ENCODE results near the gene TNFAIP8. TPM values are rescaled to one million over a fixed set of nuclear protein-coding genes. Genes with fewer than 3 reads are reported as not detected.

TNFAIP8 gene
- total and polyA plus RNA-seq, 2 experiments from 2014 or later = 10.3 to 14.8 TPM

DNA sequence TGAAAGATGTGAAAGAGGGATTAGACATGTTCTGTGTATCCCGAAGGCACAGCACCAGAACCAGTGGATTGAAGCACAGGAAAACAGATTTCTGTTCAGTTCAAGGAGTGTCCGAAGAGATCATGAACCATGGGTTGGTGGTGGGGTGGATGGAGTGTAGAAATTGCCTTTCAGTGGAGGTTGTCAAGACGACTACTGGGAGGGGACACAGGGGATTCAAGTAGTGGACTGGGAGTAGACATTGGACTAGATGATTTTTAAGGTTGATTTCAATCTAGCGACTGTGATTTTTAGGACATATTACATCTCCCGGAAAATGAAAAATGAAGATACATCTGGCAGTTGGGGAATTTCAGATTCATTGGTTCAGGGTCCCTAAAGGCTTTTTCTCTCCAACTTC is 35.9 kb upstream of the TNFAIP8 start:
- H3K79me2 ChIP-seq (ENCODE audit: insufficient read depth) = no peaks in the 10 kb centered on the region
- no peaks in the 10 kb centered on the region for H3K36me3 ChIP-seq (ENCODE audit: low read depth)
- TF ChIP-seq EZH2phosphoT487 (IDR thresholded peaks at IDR 0.05; ENCODE audit: insufficient read depth, low read depth) (no peak), EZH2 (IDR thresholded peaks at IDR 0.05; ENCODE audit: insufficient read depth, poor library complexity, severe bottlenecking) (no peak)
- H3F3A ChIP-seq (ENCODE audit: insufficient read depth) = peaks cover 9% of the 10 kb centered on the region; the same call in 1 of the 2 replicates
- H3K4me1 ChIP-seq (ENCODE audit: insufficient read depth) = peaks cover 27% of the 10 kb centered on the region
- DNase-seq = no peak
- WGBS, 2 experiments (ENCODE audit: low coverage in 1 of 2, low lambda C conversion rate in 2 of 2, missing lambda C conversion rate in 2 of 2) = 92 to 96% methylated on average over 5 of the region's 5 CpGs
- H3K9me2 ChIP-seq (ENCODE audit: insufficient read depth) = no peaks in the 10 kb centered on the region
- no peak overlapping the region for H2AFZ ChIP-seq
- no peak overlapping the region for H3K4me2 ChIP-seq (ENCODE audit: unreplicated experiment)
- no peak overlapping the region for H3K27ac ChIP-seq
- in situ Hi-C loops (cut with MboI) = no loop called here
- no peak overlapping the region for H3K9ac ChIP-seq
- H3K27me3 ChIP-seq (replicated peaks; ENCODE audit: insufficient read depth) = no peaks in the 10 kb centered on the region
- H3K4me3 ChIP-seq = no peak overlapping the region
- H4K20me1 ChIP-seq (ENCODE audit: insufficient read depth) = no peaks in the 10 kb centered on the region
- no peaks in the 10 kb centered on the region for H3K9me3 ChIP-seq (ENCODE audit: low read depth)

DNA sequence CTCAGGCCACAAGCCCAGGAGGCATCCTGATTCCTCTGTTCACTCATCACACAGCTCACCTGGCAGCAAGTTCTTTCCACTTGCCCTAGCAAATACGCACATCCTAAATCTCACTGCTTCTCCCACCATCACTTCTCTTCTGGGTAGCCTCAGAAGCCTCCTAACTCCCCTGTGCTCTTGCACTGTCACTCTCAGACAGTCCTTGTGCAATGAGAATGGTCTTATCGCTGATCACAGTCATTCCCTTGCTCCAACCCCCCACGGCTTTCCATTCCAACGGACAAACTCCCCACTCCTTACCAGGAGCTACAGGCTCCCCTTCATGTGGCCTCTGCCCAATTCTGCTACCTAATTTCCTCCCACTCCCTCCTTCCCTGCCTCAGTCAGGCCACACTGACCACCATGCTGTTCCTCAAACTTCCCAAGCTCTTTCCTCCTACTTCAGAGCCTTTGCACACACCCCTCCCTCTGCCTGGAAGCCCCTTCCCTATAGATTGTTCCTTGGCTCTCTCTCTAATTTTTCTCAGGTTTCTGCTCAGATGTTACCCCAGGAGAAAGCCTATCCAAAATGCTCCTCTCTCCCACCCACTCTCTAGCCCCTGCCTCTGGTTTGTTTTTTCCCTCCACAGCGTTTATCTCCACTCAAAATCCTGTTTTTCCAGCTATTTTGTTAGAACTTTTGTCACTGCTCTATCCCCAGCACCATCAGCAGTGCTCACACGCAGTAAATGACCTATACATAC is 34.1 kb upstream of the TNFAIP8 start:
- TF ChIP-seq EZH2 (IDR thresholded peaks at IDR 0.05; ENCODE audit: insufficient read depth, poor library complexity, severe bottlenecking) (no peak), EZH2phosphoT487 (IDR thresholded peaks at IDR 0.05; ENCODE audit: insufficient read depth, low read depth) (no peak)
- H2AFZ ChIP-seq = no peak overlapping the region

DNA sequence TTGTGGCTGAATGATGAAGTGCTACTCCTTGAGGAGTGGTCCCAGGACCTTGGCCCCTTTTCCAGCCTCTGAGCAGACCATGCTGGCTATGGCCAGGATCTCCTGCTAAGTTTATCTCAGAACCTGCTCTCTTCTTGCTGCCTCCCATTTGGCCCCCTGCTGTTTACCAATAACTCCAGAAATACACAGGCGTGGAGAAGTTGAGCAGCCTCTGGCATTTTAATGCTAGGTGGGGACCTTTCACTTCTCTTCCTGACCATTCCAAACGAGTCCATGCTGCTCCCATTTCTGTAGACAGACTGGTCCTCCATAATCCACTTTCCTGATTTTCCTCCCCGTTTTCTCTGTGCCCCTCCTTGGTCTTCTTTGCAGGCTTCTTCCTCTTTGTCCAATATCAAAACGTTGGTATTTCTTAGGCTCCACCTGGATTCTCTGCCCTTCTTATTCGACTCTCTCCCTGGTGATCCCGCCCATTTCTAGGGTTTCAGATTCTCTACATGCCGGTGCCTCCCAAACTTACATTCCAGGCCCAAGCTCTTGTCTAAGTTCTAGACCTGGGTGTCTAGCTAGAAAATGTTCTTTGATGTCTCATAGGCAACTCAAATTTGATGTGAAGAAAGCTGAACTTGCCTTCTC is 33.4 kb upstream of the TNFAIP8 start:
- H3F3A ChIP-seq (ENCODE audit: insufficient read depth) = peaks cover 11% of the 10 kb centered on the region; the same call in 1 of the 2 replicates
- no peak overlapping the region for H3K27ac ChIP-seq
- no peak for DNase-seq
- H3K36me3 ChIP-seq (ENCODE audit: low read depth) = no peaks in the 10 kb centered on the region
- WGBS, 2 experiments (ENCODE audit: low coverage in 1 of 2, low lambda C conversion rate in 2 of 2, missing lambda C conversion rate in 2 of 2) = 96 to 98% methylated on average over 7 of the region's 7 CpGs
- H4K20me1 ChIP-seq (ENCODE audit: insufficient read depth) = no peaks in the 10 kb centered on the region
- H3K9ac ChIP-seq = no peak overlapping the region
- H3K4me3 ChIP-seq = no peak overlapping the region
- H3K4me2 ChIP-seq (ENCODE audit: unreplicated experiment) = no peak overlapping the region
- TF ChIP-seq EZH2phosphoT487 (IDR thresholded peaks at IDR 0.05; ENCODE audit: insufficient read depth, low read depth) (no peak), EZH2 (IDR thresholded peaks at IDR 0.05; ENCODE audit: insufficient read depth, poor library complexity, severe bottlenecking) (no peak)
- H3K9me2 ChIP-seq (ENCODE audit: insufficient read depth) = no peaks in the 10 kb centered on the region
- H3K27me3 ChIP-seq (replicated peaks; ENCODE audit: insufficient read depth) = no peaks in the 10 kb centered on the region
- H3K79me2 ChIP-seq (ENCODE audit: insufficient read depth) = no peaks in the 10 kb centered on the region
- in situ Hi-C loops (cut with MboI) = no loop called here
- H2AFZ ChIP-seq = peak overlapping the region; percentile 60; the same call in 1 of the 2 replicates
- no peaks in the 10 kb centered on the region for H3K9me3 ChIP-seq (ENCODE audit: low read depth)
- H3K4me1 ChIP-seq (ENCODE audit: insufficient read depth) = peaks cover 33% of the 10 kb centered on the region

More for the DNA sequence above, 34.1 kb upstream of the TNFAIP8 start:
- 96 to 98% methylated on average over 6 of the region's 6 CpGs for WGBS, 2 experiments (ENCODE audit: low coverage in 1 of 2, low lambda C conversion rate in 2 of 2, missing lambda C conversion rate in 2 of 2)
- H3K9me2 ChIP-seq (ENCODE audit: insufficient read depth) = no peaks in the 10 kb centered on the region
- H3K4me2 ChIP-seq (ENCODE audit: unreplicated experiment) = no peak overlapping the region
- H3K4me3 ChIP-seq = no peak overlapping the region
- H3K36me3 ChIP-seq (ENCODE audit: low read depth) = no peaks in the 10 kb centered on the region
- H3K27ac ChIP-seq = no peak overlapping the region
- no peak overlapping the region for H3K9ac ChIP-seq
- peaks cover 11% of the 10 kb centered on the region; the same call in 1 of the 2 replicates for H3F3A ChIP-seq (ENCODE audit: insufficient read depth)
- H3K9me3 ChIP-seq (ENCODE audit: low read depth) = no peaks in the 10 kb centered on the region
- H3K4me1 ChIP-seq (ENCODE audit: insufficient read depth) = peaks cover 26% of the 10 kb centered on the region
- H3K27me3 ChIP-seq (replicated peaks; ENCODE audit: insufficient read depth) = no peaks in the 10 kb centered on the region
- no peaks in the 10 kb centered on the region for H4K20me1 ChIP-seq (ENCODE audit: insufficient read depth)
- H3K79me2 ChIP-seq (ENCODE audit: insufficient read depth) = no peaks in the 10 kb centered on the region
- in situ Hi-C loops (cut with MboI) = no loop called here
- no peak for DNase-seq

DNA sequence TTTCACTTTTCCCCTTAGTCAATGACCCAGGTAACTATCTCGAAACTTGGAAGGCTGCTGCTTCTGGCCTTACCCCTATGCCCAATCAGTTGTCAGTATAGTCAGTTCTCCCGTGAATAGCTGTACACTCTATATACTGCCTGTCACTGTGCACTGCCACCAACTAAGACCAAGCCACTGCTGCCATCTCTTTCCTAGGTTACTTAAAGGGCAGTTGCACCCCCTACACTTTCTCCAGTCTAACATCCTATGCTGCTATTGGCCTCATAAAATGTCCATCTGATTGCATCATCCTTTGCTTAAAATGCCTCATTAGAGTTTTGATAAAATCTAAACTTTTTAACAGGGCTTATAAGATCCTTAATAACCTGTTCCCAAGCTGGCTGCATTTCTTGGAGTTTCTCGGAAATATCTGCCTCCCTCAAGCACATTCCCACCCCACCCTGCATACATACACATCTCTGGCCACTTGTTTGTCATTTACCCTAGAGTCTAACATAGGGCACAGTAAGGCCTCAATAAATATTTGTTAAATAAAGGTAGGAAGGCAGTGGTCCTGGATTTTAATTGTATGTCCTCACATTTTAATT is 32.8 kb upstream of the TNFAIP8 start:
- Histone ChIP-seq H3K9me2 (ENCODE audit: insufficient read depth) (no peaks in the 10 kb centered on the region), H4K20me1 (ENCODE audit: insufficient read depth) (no peaks in the 10 kb centered on the region), H2AFZ (peak overlapping the region; percentile 60), H3K9me3 (ENCODE audit: low read depth) (no peaks in the 10 kb centered on the region), H3K27ac (peak overlapping the region; percentile 79), H3K79me2 (ENCODE audit: insufficient read depth) (no peaks in the 10 kb centered on the region), H3K4me1 (ENCODE audit: insufficient read depth) (peaks cover 34% of the 10 kb centered on the region), H3K27me3 (replicated peaks; ENCODE audit: insufficient read depth) (no peaks in the 10 kb centered on the region), H3F3A (ENCODE audit: insufficient read depth) (peaks cover 14% of the 10 kb centered on the region; the same call in 1 of the 2 replicates), H3K4me2 (ENCODE audit: unreplicated experiment) (no peak overlapping the region), H3K36me3 (ENCODE audit: low read depth) (no peaks in the 10 kb centered on the region), H3K9ac (no peak overlapping the region), H3K4me3 (no peak overlapping the region)
- in situ Hi-C loops (cut with MboI) = no loop called here
- TF ChIP-seq EZH2 (IDR thresholded peaks at IDR 0.05; ENCODE audit: insufficient read depth, poor library complexity, severe bottlenecking) = no peak
- 83 to 90% methylated on average over 3 of the region's 3 CpGs for WGBS, 2 experiments (ENCODE audit: low coverage in 1 of 2, low lambda C conversion rate in 2 of 2, missing lambda C conversion rate in 2 of 2)
- DNase-seq = peak; percentile 19
